Tibial nerve (tissue), 4 donors: ENCODE data around the gene NAT8L. TPM values are rescaled to one million over a fixed set of nuclear protein-coding genes. Genes with fewer than 3 reads are reported as not detected.

Experiments used
- DNase-seq, 2 donors: peaks; one replicate each; pipeline ENCODE4 v3.0.0-alpha.2; 2019; ENCODE audit warnings: low spot score in 2 of 2
- H3K27ac ChIP-seq, 4 donors: fragments of 200-600 bp; sonication (generic) in 3 of 4; one replicate each; pipeline ENCODE4 v1.5.1; 2017 to 2019; ENCODE audit warnings: mild to moderate bottlenecking in 1 of 4
- H3K27me3 ChIP-seq, 2 donors: fragments of 200-600 bp; sonication (generic) in 1 of 2; one replicate each; pipeline versions ENCODE4 v1.5.1 to v1.6.0; 2017 to 2019
- H3K36me3 ChIP-seq, 3 donors: fragments of 200-600 bp; sonication (generic); one replicate each; pipeline ENCODE4 v1.5.1; 2018 to 2019
- H3K4me1 ChIP-seq, 4 donors: fragments of 200-600 bp; sonication (generic) in 3 of 4; one replicate each; pipeline ENCODE4 v1.5.1; 2017 to 2019
- H3K4me3 ChIP-seq, 4 donors: fragments of 200-600 bp; sonication (generic) in 3 of 4; one replicate each; pipeline ENCODE4 v1.5.1; 2017 to 2019; ENCODE audit warnings: mild to moderate bottlenecking in 1 of 4, moderate library complexity in 1 of 4
- H3K9me3 ChIP-seq, 4 donors: fragments of 200-600 bp; sonication (generic) in 3 of 4; one replicate each; pipeline ENCODE4 v1.5.1; 2017 to 2019
- EP300 ChIP-seq, 2 donors: sonication (generic); formaldehyde crosslinking; IDR thresholded peaks; one replicate each; pipeline ENCODE4 v1.6.1; 2017; ENCODE audit warnings: antibody characterized with exemption in 2 of 2, mild to moderate bottlenecking in 1 of 2
- POLR2A ChIP-seq, 2 donors: fragments of 450-650 bp; IDR thresholded peaks; one replicate each; pipeline ENCODE4 v1.6.1; 2017; ENCODE audit warnings: antibody characterized with exemption in 2 of 2, mild to moderate bottlenecking in 2 of 2, moderate library complexity in 2 of 2
- WGBS, 2 donors: methylation state at CpG; one replicate each; pipeline ENCODE4 v1.1.5; 2018; 5-methylcytosine and 5-hydroxymethylcytosine counted together
- total RNA-seq, 4 donors: library from RNA; depleted of rRNA; stranded (reverse); fragments of >200 nt; gene quantifications; one replicate each; pipeline ENCODE4 v1.1.0, GENCODE V29; 2016
- TF ChIP-seq, protein P1 (sequence below), 5 experiments: fragments of 200-600 bp in 3 of 5; fragments of 450-650 bp in 2 of 5; sonication (generic) in 3 of 5; IDR thresholded peaks; one replicate each; pipeline ENCODE4 v1.5.1; 2016 to 2019; ENCODE audit warnings: antibody characterized with exemption in 5 of 5, mild to moderate bottlenecking in 3 of 5, moderate library complexity in 2 of 5

Gene NAT8L
- total RNA-seq, 4 donors from 2014 or later = 1.8 to 11.1 (median 5.6) TPM

DNA sequence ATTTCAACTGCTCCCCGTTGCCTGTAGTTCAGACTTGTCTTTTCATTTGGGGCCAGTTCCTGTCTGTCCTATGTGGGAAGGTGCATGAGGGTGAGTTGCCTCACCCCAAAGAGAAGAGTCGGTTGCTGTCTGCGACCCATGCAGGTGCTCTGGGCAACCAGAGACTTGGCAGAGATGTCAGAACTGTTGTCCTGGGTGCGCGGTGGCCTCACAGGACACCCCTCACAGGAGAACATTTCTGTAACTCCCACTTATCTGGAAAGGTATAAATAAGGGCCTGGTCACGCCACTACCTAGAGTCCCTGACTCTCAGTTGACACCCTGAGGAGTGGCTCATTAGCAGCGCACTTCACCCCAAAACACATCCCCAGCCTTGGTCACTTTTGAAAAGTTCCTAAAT is 9.7 kb upstream of the NAT8L start:
- 88 to 92% methylated on average over 7 of the region's 7 CpGs for WGBS, 2 donors
- TF ChIP-seq, protein P1, sequence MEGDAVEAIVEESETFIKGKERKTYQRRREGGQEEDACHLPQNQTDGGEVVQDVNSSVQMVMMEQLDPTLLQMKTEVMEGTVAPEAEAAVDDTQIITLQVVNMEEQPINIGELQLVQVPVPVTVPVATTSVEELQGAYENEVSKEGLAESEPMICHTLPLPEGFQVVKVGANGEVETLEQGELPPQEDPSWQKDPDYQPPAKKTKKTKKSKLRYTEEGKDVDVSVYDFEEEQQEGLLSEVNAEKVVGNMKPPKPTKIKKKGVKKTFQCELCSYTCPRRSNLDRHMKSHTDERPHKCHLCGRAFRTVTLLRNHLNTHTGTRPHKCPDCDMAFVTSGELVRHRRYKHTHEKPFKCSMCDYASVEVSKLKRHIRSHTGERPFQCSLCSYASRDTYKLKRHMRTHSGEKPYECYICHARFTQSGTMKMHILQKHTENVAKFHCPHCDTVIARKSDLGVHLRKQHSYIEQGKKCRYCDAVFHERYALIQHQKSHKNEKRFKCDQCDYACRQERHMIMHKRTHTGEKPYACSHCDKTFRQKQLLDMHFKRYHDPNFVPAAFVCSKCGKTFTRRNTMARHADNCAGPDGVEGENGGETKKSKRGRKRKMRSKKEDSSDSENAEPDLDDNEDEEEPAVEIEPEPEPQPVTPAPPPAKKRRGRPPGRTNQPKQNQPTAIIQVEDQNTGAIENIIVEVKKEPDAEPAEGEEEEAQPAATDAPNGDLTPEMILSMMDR (IDR thresholded peaks at IDR 0.05) = no peak
- no peak for TF ChIP-seq EP300 (IDR thresholded peaks at IDR 0.05)
- no peak for TF ChIP-seq POLR2A (IDR thresholded peaks at IDR 0.05)
- H3K27me3 ChIP-seq = peaks cover 0 to 68% of the 10 kb centered on the region in 2 donors
- no peak overlapping the region for H3K27ac ChIP-seq
- peaks cover 0 to 7% (median 0%) of the 10 kb centered on the region in 4 donors for H3K9me3 ChIP-seq
- peaks cover 0 to 8% (median 0%) of the 10 kb centered on the region in 4 donors for H3K4me1 ChIP-seq
- no peak overlapping the region for H3K4me3 ChIP-seq
- H3K36me3 ChIP-seq = peaks cover 0 to 7% (median 0%) of the 10 kb centered on the region in 3 donors
- no peak for DNase-seq

DNA sequence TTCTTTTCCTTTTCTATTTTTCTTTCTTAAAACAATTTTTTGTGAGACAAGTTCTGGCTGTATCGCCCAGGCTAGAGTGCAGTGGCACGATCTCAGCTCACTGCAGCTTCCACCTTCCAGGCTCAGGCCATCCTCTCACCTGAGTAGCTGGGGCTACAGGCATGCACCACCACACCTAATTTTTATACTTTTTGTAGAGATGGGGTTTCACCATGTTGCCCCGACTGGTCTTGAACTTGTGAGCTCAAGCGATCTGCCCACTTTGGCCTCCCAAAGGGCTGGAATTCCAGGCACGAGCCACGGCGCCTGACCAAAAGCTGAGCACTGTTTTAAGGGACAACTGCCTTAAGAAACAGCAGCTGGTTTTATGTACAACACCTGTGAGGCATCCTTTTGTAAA is 9.3 kb upstream of the NAT8L start:
- Histone ChIP-seq H3K9me3 (peaks cover 0 to 3% (median 0%) of the 10 kb centered on the region in 4 donors), H3K36me3 (peaks cover 0 to 3% (median 0%) of the 10 kb centered on the region in 3 donors), H3K4me3 (no peak overlapping the region), H3K4me1 (peaks cover 0 to 8% (median 0%) of the 10 kb centered on the region in 4 donors), H3K27ac (no peak overlapping the region), H3K27me3 (peaks cover 0 to 67% of the 10 kb centered on the region in 2 donors)
- DNase-seq = no peak
- WGBS, 2 donors = 71 to 78% methylated on average over 7 of the region's 7 CpGs
- no peak for TF ChIP-seq POLR2A (IDR thresholded peaks at IDR 0.05)
- no peak for TF ChIP-seq EP300 (IDR thresholded peaks at IDR 0.05)
- TF ChIP-seq, protein P1 (IDR thresholded peaks at IDR 0.05) = no peak

DNA sequence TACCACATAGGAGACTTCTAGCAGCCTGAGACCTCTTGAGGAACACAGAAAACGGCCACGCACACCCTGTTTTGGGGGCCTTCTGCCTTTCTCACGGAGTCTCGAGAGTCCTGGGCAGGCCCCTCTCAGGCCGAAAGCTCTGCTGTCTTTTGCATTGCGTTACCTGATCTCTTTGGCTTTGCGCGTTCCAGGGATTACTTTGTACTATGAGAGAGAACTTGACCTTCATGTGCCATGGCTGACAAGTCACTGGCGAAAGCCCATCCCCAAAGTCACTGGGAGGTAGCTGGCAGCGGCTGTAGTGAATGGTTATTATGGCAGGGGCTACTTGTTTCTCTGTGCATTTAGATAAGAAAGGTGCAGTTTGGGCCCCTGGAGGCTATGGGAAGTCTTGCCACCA is 8.0 kb upstream of the NAT8L start:
- H3K4me3 ChIP-seq = no peak overlapping the region
- DNase-seq = no peak
- TF ChIP-seq POLR2A (IDR thresholded peaks at IDR 0.05) = no peak
- no peak for TF ChIP-seq EP300 (IDR thresholded peaks at IDR 0.05)
- TF ChIP-seq, protein P1 (IDR thresholded peaks at IDR 0.05) = no peak
- no peak overlapping the region for H3K27ac ChIP-seq
- WGBS, 2 donors = 70 to 75% methylated on average over 10 of the region's 10 CpGs
- H3K4me1 ChIP-seq = peaks cover 0 to 8% (median 0%) of the 10 kb centered on the region in 4 donors
- peaks cover 0 to 69% of the 10 kb centered on the region in 2 donors for H3K27me3 ChIP-seq
- no peaks in the 10 kb centered on the region for H3K9me3 ChIP-seq
- no peaks in the 10 kb centered on the region for H3K36me3 ChIP-seq

DNA sequence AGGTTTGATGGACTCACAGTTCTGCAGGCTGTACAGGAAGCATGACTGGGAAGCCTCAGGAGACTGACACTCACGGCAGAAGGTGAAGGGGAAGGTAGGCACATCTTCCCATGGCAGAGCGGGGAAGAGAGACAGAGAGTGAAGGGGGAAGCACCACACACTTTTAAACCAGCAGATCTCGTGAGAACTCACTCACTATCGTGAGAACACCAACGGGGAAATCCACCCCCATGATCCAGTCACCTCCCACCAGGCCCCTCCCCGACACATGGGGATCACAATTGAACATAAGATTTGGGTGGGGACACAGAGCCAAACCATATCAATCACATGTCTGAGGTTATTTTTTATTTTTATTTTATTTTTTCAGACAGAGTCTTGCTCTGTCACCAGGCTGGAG is 4.9 kb upstream of the NAT8L start:
- H3K4me1 ChIP-seq = peaks cover 0 to 11% (median 5%) of the 10 kb centered on the region in 4 donors
- H3K9me3 ChIP-seq = no peaks in the 10 kb centered on the region
- H3K4me3 ChIP-seq = no peak overlapping the region
- no peak overlapping the region for H3K27ac ChIP-seq
- H3K36me3 ChIP-seq = no peaks in the 10 kb centered on the region
- H3K27me3 ChIP-seq = peaks cover 0 to 72% of the 10 kb centered on the region in 2 donors
- no peak for DNase-seq
- WGBS, 2 donors = 75 to 77% methylated on average over 6 of the region's 6 CpGs
- TF ChIP-seq EP300 (IDR thresholded peaks at IDR 0.05) = no peak
- TF ChIP-seq, protein P1 (IDR thresholded peaks at IDR 0.05) = no peak
- TF ChIP-seq POLR2A (IDR thresholded peaks at IDR 0.05) = no peak

DNA sequence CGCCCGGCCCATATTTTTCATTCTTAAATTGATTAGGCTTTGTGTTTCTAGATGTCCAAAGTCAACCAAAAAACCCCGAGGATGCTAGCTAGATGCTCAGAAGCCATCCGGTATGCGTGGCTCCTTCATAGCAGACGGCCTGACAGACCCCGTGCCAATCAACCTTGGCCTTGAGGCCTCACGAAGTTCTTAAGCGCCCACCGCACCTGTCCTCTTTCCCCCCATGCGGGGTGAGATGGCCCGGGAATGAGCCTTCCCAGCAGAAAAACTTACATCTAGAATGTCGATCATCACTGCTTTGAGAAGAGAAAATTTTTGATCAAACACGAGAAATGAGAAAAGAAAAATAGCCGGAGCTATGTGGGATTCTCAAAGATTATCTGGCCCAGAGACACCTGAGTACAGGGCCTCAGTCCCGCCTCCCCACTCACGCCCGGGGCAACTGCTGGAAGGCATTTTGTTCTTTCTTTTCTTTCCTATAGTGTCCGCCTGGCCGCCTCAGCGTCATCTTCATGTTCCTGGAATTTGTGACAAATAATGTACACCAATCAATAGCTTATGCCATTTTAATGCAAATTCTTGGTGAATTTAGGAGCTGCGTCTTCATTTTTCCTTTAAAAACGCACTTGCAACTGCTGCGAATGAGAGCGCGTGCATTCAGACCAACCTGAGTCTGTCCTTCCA is 1.6 kb upstream of the NAT8L start:
- no peak for DNase-seq

More for the DNA sequence above, 1.6 kb upstream of the NAT8L start:
- no peaks in the 10 kb centered on the region for H3K36me3 ChIP-seq
- peaks cover 0 to 68% of the 10 kb centered on the region in 2 donors for H3K27me3 ChIP-seq
- H3K27ac ChIP-seq = no peak overlapping the region
- no peak overlapping the region for H3K4me3 ChIP-seq
- peaks cover 0 to 33% (median 5%) of the 10 kb centered on the region in 4 donors for H3K4me1 ChIP-seq
- H3K9me3 ChIP-seq = no peaks in the 10 kb centered on the region
- TF ChIP-seq, protein P1 (IDR thresholded peaks at IDR 0.05) = no peak
- no peak for TF ChIP-seq EP300 (IDR thresholded peaks at IDR 0.05)
- TF ChIP-seq POLR2A (IDR thresholded peaks at IDR 0.05) = no peak
- WGBS, 2 donors = 80 to 81% methylated on average over 26 of the region's 26 CpGs
